SU-DHL-6 (cell line): ENCODE data around the gene PRKACA.
"Not testable (repeated sequence)": the region's sequence is repeated elsewhere in the genome, so short reads cannot be mapped to it uniquely, and the experiment has no call there.

Experiments used
- H2AFZ ChIP-seq: fragments of 200-600 bp; sonication (generic); 2 replicates; pipeline ENCODE4 v1.6.1; 2014; ENCODE audit warnings: low read depth, mild to moderate bottlenecking, moderate library complexity, mixed read lengths, antibody characterized with exemption, low read length; ENCODE audit not compliant: severe bottlenecking
- H3F3A ChIP-seq: fragments of 200-600 bp; shearing (Covaris generic); 2 replicates; pipeline ENCODE4 v1.6.0; 2016; ENCODE audit warnings: antibody characterized with exemption, mild to moderate bottlenecking; ENCODE audit not compliant: insufficient read depth
- H3K27ac ChIP-seq: fragments of 200-600 bp; sonication (generic); 2 replicates; pipeline ENCODE4 v1.5.1; 2016; ENCODE audit warnings: low read depth, mild to moderate bottlenecking, low read length, moderate library complexity, mixed read lengths
- H3K27me3 ChIP-seq: fragments of 200-600 bp; sonication (generic), shearing (Covaris generic); 2 replicates; pipeline ENCODE4 v1.6.0; 2014; ENCODE audit warnings: mild to moderate bottlenecking, low read length
- H3K36me3 ChIP-seq: fragments of 200-600 bp; sonication (generic); 2 replicates; pipeline ENCODE4 v1.6.1; 2014; ENCODE audit warnings: mild to moderate bottlenecking, low read length, mixed read lengths
- H3K4me2 ChIP-seq: fragments of 300-600, 200-600 bp; shearing (Covaris generic), sonication (generic); 2 replicates; pipeline ENCODE4 v1.6.0; 2014; ENCODE audit warnings: low read length, low read depth, mild to moderate bottlenecking; ENCODE audit not compliant: poor library complexity, severe bottlenecking
- H3K4me3 ChIP-seq: fragments of 200-600 bp; sonication (generic); 2 replicates; pipeline ENCODE4 v1.5.1; 2014; ENCODE audit warnings: antibody characterized with exemption, low read length, mild to moderate bottlenecking, mixed read lengths; ENCODE audit not compliant: insufficient read depth, poor library complexity, severe bottlenecking
- H3K79me2 ChIP-seq: fragments of 200-600 bp; sonication (generic); 2 replicates; pipeline ENCODE4 v1.6.1; 2014; ENCODE audit warnings: mild to moderate bottlenecking, low read length, moderate library complexity; ENCODE audit not compliant: insufficient read depth
- H3K9ac ChIP-seq: fragments of 200-600 bp; sonication (generic); 2 replicates; pipeline ENCODE4 v1.7.0; 2014; ENCODE audit warnings: mild to moderate bottlenecking, low read length
- H3K9me2 ChIP-seq: fragments of 200-600 bp; sonication (generic); replicated peaks from 2 replicates; pipeline ENCODE4 v1.6.1; 2014; ENCODE audit warnings: low read length; ENCODE audit not compliant: insufficient read depth
- H3K9me3 ChIP-seq: fragments of 200-600 bp; sonication (generic); 2 replicates; pipeline ENCODE4 v1.6.1; 2014; ENCODE audit warnings: low read length, mixed read lengths; ENCODE audit not compliant: insufficient read depth
- H4K20me1 ChIP-seq: fragments of 200-600 bp; sonication (generic); 2 replicates; pipeline ENCODE4 v1.6.1; 2014; ENCODE audit warnings: low read depth, mild to moderate bottlenecking, antibody characterized with exemption, low read length, moderate library complexity, mixed read lengths
- CTCF ChIP-seq: fragments of 200-600 bp; sonication (generic); IDR thresholded peaks from one replicate; pipeline ENCODE4 v1.5.1; 2017; ENCODE audit warnings: antibody characterized with exemption, mild to moderate bottlenecking, low read length, moderate library complexity; ENCODE audit not compliant: insufficient read depth, poor library complexity, severe bottlenecking
- EZH2phosphoT487 ChIP-seq: fragments of 200-600 bp; sonication (generic), shearing (Covaris generic); conservative IDR thresholded peaks from 2 replicates; pipeline ENCODE4 v1.6.1; 2018; ENCODE audit warnings: mild to moderate bottlenecking, antibody characterized with exemption, low read length, moderate library complexity, mixed read lengths

PRKACA gene

GRCh38 chr19:14053032-14053431 lies 64.5 kb downstream of the PRKACA start:
- Histone ChIP-seq H3F3A (no peaks in the 10 kb centered on the region), H2AFZ (no peak overlapping the region), H3K36me3 (peaks cover 3% of the 10 kb centered on the region), H3K27ac (no peak overlapping the region), H4K20me1 (no peaks in the 10 kb centered on the region), H3K9me2 (no peaks in the 10 kb centered on the region), H3K27me3 (no peaks in the 10 kb centered on the region), H3K9me3 (no peaks in the 10 kb centered on the region), H3K79me2 (no peaks in the 10 kb centered on the region), H3K4me3 (no peak overlapping the region), H3K9ac (no peak overlapping the region), H3K4me2 (no peak overlapping the region)
- TF ChIP-seq EZH2phosphoT487 (no peak), CTCF (no peak)

GRCh38 chr19:14052470-14052869 lies 65.1 kb downstream of the PRKACA start:
- no peaks in the 10 kb centered on the region for H3K27me3 ChIP-seq
- H3K9ac ChIP-seq: no peak overlapping the region
- peaks cover 3% of the 10 kb centered on the region for H3K36me3 ChIP-seq
- H3K9me2 ChIP-seq: no peaks in the 10 kb centered on the region
- H3K27ac ChIP-seq: no peak overlapping the region
- H3K79me2 ChIP-seq: no peaks in the 10 kb centered on the region
- H3K4me2 ChIP-seq: no peak overlapping the region
- no peaks in the 10 kb centered on the region for H3K9me3 ChIP-seq
- no peaks in the 10 kb centered on the region for H3F3A ChIP-seq
- no peaks in the 10 kb centered on the region for H4K20me1 ChIP-seq
- TF ChIP-seq EZH2phosphoT487: no peak
- TF ChIP-seq CTCF: no peak
- H2AFZ ChIP-seq: no peak overlapping the region
- no peak overlapping the region for H3K4me3 ChIP-seq

GRCh38 chr19:14051980-14052379 lies 65.6 kb downstream of the PRKACA start:
- Histone ChIP-seq H3K9me2 (no peaks in the 10 kb centered on the region), H3K9ac (no peak overlapping the region), H3F3A (no peaks in the 10 kb centered on the region), H3K27ac (no peak overlapping the region), H3K4me3 (no peak overlapping the region), H4K20me1 (no peaks in the 10 kb centered on the region), H3K79me2 (no peaks in the 10 kb centered on the region), H3K9me3 (no peaks in the 10 kb centered on the region), H3K36me3 (peaks cover 3% of the 10 kb centered on the region), H3K27me3 (no peaks in the 10 kb centered on the region), H3K4me2 (no peak overlapping the region), H2AFZ (no peak overlapping the region)
- TF ChIP-seq CTCF (no peak), EZH2phosphoT487 (no peak)

GRCh38 chr19:14050961-14051360 lies 66.6 kb downstream of the PRKACA start:
- not testable (repeated sequence) for H3K79me2 ChIP-seq, H2AFZ ChIP-seq, H3K9me2 ChIP-seq, H4K20me1 ChIP-seq, H3K9me3 ChIP-seq, H3K4me3 ChIP-seq, H3K27me3 ChIP-seq, H3K9ac ChIP-seq, H3K4me2 ChIP-seq, H3F3A ChIP-seq, H3K27ac ChIP-seq, H3K36me3 ChIP-seq
